Measurements from ENCODE around the gene TSPAN11.

The TSPAN11 gene

GRCh38 chr12:30955214-30955613 is 28.7 kb downstream of the TSPAN11 start:
- TF ChIP-seq, protein P1, sequence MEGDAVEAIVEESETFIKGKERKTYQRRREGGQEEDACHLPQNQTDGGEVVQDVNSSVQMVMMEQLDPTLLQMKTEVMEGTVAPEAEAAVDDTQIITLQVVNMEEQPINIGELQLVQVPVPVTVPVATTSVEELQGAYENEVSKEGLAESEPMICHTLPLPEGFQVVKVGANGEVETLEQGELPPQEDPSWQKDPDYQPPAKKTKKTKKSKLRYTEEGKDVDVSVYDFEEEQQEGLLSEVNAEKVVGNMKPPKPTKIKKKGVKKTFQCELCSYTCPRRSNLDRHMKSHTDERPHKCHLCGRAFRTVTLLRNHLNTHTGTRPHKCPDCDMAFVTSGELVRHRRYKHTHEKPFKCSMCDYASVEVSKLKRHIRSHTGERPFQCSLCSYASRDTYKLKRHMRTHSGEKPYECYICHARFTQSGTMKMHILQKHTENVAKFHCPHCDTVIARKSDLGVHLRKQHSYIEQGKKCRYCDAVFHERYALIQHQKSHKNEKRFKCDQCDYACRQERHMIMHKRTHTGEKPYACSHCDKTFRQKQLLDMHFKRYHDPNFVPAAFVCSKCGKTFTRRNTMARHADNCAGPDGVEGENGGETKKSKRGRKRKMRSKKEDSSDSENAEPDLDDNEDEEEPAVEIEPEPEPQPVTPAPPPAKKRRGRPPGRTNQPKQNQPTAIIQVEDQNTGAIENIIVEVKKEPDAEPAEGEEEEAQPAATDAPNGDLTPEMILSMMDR (conservative IDR thresholded peaks at IDR 0.05; ENCODE audit: low read depth, low read length) = no peak
- no peak overlapping the region for H3K4me3 ChIP-seq (ENCODE audit: low read depth, low read length)
- no peak for DNase-seq (ENCODE audit: low read depth)

- no peak for DNase-seq (ENCODE audit: low read depth)
- TF ChIP-seq, protein P1 (conservative IDR thresholded peaks at IDR 0.05; ENCODE audit: low read depth, low read length) = no peak
- H3K4me3 ChIP-seq (ENCODE audit: low read depth, low read length) = no peak overlapping the region
These were observed 32.7 kb downstream of the TSPAN11 start for GRCh38 chr12:30959110-30959710.

- TF ChIP-seq, protein P1 (conservative IDR thresholded peaks at IDR 0.05; ENCODE audit: low read depth, low read length) = no peak
- no peak for DNase-seq (ENCODE audit: low read depth)
- no peak overlapping the region for H3K4me3 ChIP-seq (ENCODE audit: low read depth, low read length)
These were observed 33.2 kb downstream of the TSPAN11 start for GRCh38 chr12:30959778-30960177.

DNA sequence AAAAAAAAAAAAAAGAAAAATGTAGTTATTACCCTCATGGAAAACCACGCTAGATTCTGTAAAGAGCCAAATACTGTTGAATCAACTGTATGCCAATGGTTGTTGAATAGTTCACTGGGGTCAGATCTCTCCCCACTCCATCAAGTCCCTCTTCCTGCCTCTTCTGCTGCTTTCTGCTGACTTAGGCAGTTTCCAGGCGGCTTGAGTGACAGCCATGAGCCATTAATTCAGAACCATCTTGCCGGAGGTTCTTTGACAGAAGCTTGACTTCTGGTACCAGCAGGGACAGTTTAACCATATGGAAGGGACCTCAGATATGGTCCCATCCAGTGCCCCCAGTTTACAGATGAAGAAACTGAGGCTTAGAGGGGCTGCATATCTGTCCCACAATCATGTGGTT is 34.5 kb downstream of the TSPAN11 start:
- no peak overlapping the region for H3K4me3 ChIP-seq (ENCODE audit: low read depth, low read length)
- DNase-seq (ENCODE audit: low read depth) = no peak
- TF ChIP-seq, protein P1 (conservative IDR thresholded peaks at IDR 0.05; ENCODE audit: low read depth, low read length) = no peak

DNA sequence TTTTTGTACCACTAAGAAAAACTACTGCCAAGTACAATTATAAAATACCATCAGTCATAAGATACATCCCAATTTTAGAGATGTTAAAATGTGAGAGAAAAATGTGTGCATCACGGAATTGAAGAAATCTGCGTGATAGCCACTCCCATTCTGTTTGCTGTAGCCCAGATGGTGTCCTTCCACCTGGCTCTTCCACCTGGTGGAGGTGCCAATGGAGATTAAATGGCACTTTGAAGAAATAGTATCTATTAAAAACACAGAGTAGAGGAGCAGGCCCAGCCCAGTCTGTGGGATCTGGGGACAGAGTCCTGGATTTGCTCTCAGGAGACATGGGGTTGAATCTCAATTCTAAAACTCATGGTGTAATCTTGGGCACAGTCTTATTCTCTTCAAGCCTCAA is 35.5 kb downstream of the TSPAN11 start:
- TF ChIP-seq, protein P1 (conservative IDR thresholded peaks at IDR 0.05; ENCODE audit: low read depth, low read length) = no peak
- DNase-seq (ENCODE audit: low read depth) = no peak
- no peak overlapping the region for H3K4me3 ChIP-seq (ENCODE audit: low read depth, low read length)

GRCh38 chr12:30963709-30964564 is 37.4 kb downstream of the TSPAN11 start:
- TF ChIP-seq, protein P1 (conservative IDR thresholded peaks at IDR 0.05; ENCODE audit: low read depth, low read length) = no peak
- H3K4me3 ChIP-seq (ENCODE audit: low read depth, low read length) = no peak overlapping the region
- DNase-seq (ENCODE audit: low read depth) = no peak

All from choroid plexus epithelial cell (primary cell).